Ovary (tissue), 9 donors: ENCODE results near the gene FGFBP2. TPM values are rescaled to one million over a fixed set of nuclear protein-coding genes. Genes with fewer than 3 reads are reported as not detected.

ENCODE experiments used
- DNase-seq, 5 donors: peaks; one replicate each; pipeline ENCODE4 v3.0.0-alpha.2; 2019 to 2020
- H3K27ac ChIP-seq, 2 donors: fragments of 200-600 bp; one replicate each; pipeline versions ENCODE4 v1.5.1 to v1.8.0; 2019 to 2022
- H3K27me3 ChIP-seq: fragments of 200-600 bp; one replicate; pipeline ENCODE4 v1.8.0; 2022
- H3K36me3 ChIP-seq: fragments of 200-600 bp; sonication (generic); one replicate; pipeline ENCODE4 v1.5.1; 2019
- H3K4me1 ChIP-seq: one replicate; pipeline ENCODE4 v1.8.1; 2013; ENCODE audit warnings: mild to moderate bottlenecking, moderate library complexity; ENCODE audit not compliant: insufficient read depth
- H3K4me3 ChIP-seq: fragments of 200-600 bp; sonication (generic); one replicate; pipeline ENCODE4 v1.5.1; 2017
- H3K9me3 ChIP-seq, 2 donors: fragments of 200-600 bp in 1 of 2; sonication (generic) in 1 of 2; one replicate each; pipeline versions ENCODE4 v1.5.1 to v1.8.1; 2013 to 2019; ENCODE audit warnings: mild to moderate bottlenecking in 1 of 2, moderate library complexity in 1 of 2
- EP300 ChIP-seq: sonication (generic); formaldehyde crosslinking; IDR thresholded peaks from one replicate; pipeline ENCODE4 v1.6.1; 2017; ENCODE audit warnings: antibody characterized with exemption
- POLR2A ChIP-seq: fragments of 450-650 bp; IDR thresholded peaks from one replicate; pipeline ENCODE4 v1.6.1; 2017; ENCODE audit warnings: antibody characterized with exemption, mild to moderate bottlenecking, moderate library complexity
- WGBS, 3 donors: extraction: QIAGEN DNeasy Blood & Tissue Kit in 1 of 3; methylation state at CpG; one replicate each; pipeline versions ENCODE4 v1.1.5 to v1.1.7; 2013 to 2017; 5-methylcytosine and 5-hydroxymethylcytosine counted together
- intact Hi-C, 4 donors: fragments of 100-400 bp; cut with DNase I; formaldehyde crosslinking; loops; one replicate each; pipeline versions ENCODE4 v1.11.0 to v1.15.1; 2022 to 2023
- polyA plus RNA-seq, 2 donors: library from polyadenylated mRNA; stranded (reverse); fragments of 200-250 nt in 1 of 2; fragments of 350-450 nt in 1 of 2; fragmentation: Illumina TruSeq in 1 of 2; extraction: RNeasy Lipid Tissue Mini Kit (QIAGEN cat#74804) in 1 of 2; gene quantifications; one replicate each; pipeline ENCODE4 v1.2.3, GENCODE V29; 2013 to 2014
- total RNA-seq, 7 donors: library from RNA; depleted of rRNA in 2 of 7; stranded (reverse); fragments of >200 nt in 2 of 7; fragmentation: NEBNext Ultra II Directional in 3 of 7; extraction: Animal tissue kit (Norgen Biotek cat#: 25700) in 3 of 7; gene quantifications; one replicate each; pipeline versions ENCODE4 v1.1.0 to v1.2.4, GENCODE V29; 2016 to 2023
- TF ChIP-seq, protein P1 (sequence below), 3 donors: fragments of 450-650 bp in 2 of 3; fragments of 200-600 bp in 1 of 3; IDR thresholded peaks; one replicate each; pipeline versions ENCODE4 v1.5.1 to v1.8.0; 2016 to 2022; ENCODE audit warnings: antibody characterized with exemption in 3 of 3, mild to moderate bottlenecking in 1 of 3
- donor health status: DM: no; HTN: no; CAD: no; lungs with moderate emphysema.
- donor health status: DM: no; HTN: no; CAD: no.
- donor health status: Bipolar disorder and iron deficiency.
- donor health status: DM: yes; HTN: yes; CAD: no.
- donor health status: DM: no; HTN: no; CAD: no.
- donor health status: DM: yes; HTN: yes; CAD: no.

The FGFBP2 gene
- total and polyA plus RNA-seq, 9 donors: 0.20 to 2.2 (median 1.0) TPM; not detected in 3

DNA sequence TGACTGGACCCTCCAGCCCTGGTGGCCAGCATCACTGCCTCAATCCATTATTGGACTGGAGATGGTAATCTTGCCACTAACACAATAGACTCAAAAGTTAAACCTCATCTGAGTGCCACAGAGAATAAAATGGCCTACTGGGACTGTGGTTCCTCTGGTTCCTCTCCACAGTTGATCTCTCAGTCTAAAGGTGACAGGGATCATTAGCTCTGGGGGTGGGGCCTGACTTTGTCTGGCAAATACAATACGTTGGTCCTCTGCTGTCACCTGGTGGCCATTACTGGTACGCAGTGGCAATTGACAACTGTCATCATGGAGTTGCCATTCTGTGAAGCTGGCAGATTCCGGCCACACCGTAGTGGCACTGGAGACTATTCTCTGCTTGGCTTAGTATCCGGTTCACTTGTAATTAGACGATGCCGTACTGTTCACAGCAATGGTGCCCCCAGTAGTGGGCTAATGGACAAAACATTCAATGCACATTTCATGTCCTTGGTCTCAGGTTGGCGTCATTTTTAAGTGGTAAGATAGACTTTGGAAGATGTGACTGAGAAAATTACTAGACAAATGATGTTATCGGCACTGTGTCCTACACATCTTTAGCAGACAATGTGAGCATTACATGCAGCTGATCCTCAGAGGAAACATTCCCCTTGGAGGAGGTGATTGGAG lies 6.7 kb downstream of the FGFBP2 start:
- WGBS, 3 donors: 59 to 61% (median 60%) methylated on average over 9 of the region's 9 CpGs

DNA sequence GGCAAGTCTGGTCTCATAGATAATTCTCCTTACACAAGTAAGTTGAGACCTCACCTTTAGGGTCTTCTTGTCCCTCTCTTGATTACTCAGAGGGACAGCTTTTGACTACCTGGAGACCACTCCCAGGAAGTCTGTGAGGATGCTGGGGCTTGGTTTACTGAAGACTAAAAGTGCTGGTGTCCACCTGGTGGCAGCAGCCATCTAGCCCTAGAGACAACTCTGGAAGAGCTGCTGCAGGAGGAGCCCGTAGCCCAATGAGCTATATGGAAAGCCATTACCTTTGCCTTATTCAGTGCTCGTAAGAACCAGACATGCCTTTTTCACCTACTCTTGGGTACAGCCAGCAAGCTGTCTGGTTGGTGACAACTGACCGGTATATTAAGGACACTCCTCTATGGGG lies 7.3 kb downstream of the FGFBP2 start:
- H3K27ac ChIP-seq: no peak overlapping the region
- no peak for DNase-seq
- no peaks in the 10 kb centered on the region for H3K4me1 ChIP-seq
- no peak for TF ChIP-seq POLR2A
- TF ChIP-seq, protein P1, sequence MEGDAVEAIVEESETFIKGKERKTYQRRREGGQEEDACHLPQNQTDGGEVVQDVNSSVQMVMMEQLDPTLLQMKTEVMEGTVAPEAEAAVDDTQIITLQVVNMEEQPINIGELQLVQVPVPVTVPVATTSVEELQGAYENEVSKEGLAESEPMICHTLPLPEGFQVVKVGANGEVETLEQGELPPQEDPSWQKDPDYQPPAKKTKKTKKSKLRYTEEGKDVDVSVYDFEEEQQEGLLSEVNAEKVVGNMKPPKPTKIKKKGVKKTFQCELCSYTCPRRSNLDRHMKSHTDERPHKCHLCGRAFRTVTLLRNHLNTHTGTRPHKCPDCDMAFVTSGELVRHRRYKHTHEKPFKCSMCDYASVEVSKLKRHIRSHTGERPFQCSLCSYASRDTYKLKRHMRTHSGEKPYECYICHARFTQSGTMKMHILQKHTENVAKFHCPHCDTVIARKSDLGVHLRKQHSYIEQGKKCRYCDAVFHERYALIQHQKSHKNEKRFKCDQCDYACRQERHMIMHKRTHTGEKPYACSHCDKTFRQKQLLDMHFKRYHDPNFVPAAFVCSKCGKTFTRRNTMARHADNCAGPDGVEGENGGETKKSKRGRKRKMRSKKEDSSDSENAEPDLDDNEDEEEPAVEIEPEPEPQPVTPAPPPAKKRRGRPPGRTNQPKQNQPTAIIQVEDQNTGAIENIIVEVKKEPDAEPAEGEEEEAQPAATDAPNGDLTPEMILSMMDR (IDR thresholded peaks at IDR 0.05): no peak
- no peak for TF ChIP-seq EP300
- WGBS, 3 donors: 89 to 94% (median 89%) methylated on average over 3 of the region's 3 CpGs
- no peaks in the 10 kb centered on the region for H3K36me3 ChIP-seq
- intact Hi-C loops: no loop called here
- H3K27me3 ChIP-seq: no peaks in the 10 kb centered on the region
- H3K4me3 ChIP-seq: no peak overlapping the region
- H3K9me3 ChIP-seq: no peaks in the 10 kb centered on the region

More for the DNA sequence above, 6.7 kb downstream of the FGFBP2 start:
- H3K9me3 ChIP-seq: no peaks in the 10 kb centered on the region
- peak; percentile 11 to 40 (median 29) for DNase-seq
- H3K4me3 ChIP-seq: no peak overlapping the region
- no peaks in the 10 kb centered on the region for H3K36me3 ChIP-seq
- no peak overlapping the region for H3K27ac ChIP-seq
- intact Hi-C loops: no loop called here
- no peaks in the 10 kb centered on the region for H3K27me3 ChIP-seq
- TF ChIP-seq, protein P1 (IDR thresholded peaks at IDR 0.05): peak in 2 of 3 donors; percentile 19 to 49
- TF ChIP-seq POLR2A (no peak), EP300 (no peak)
- no peaks in the 10 kb centered on the region for H3K4me1 ChIP-seq

DNA sequence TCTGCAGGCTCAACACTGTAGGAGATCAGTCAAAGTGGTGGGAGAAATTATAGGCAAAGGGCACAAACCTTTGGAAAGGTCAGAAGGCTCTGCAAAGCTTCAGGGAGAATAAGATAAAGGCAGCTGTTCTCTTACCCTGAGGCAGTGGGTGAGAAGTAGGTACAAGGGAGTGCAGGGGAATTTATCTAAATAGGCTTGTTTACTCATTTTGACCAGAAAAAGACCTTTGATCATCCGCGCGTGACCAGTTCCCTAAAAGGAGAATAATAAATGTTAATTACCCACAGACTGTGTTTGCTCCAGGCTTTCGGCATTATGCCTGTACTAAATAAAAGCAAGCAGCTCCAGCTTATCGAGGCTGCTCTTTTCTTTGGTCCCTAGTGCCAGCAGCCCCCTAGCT lies 9.3 kb downstream of the FGFBP2 start:
- no peaks in the 10 kb centered on the region for H3K4me1 ChIP-seq
- TF ChIP-seq EP300 (no peak), POLR2A (no peak)
- TF ChIP-seq, protein P1 (IDR thresholded peaks at IDR 0.05): no peak
- no peak overlapping the region for H3K4me3 ChIP-seq
- H3K27ac ChIP-seq: no peak overlapping the region
- no peaks in the 10 kb centered on the region for H3K27me3 ChIP-seq
- no peak for DNase-seq
- WGBS, 3 donors: 89 to 94% (median 93%) methylated on average over 5 of the region's 5 CpGs
- H3K36me3 ChIP-seq: no peaks in the 10 kb centered on the region
- H3K9me3 ChIP-seq: no peaks in the 10 kb centered on the region
- intact Hi-C loops: no loop called here

DNA sequence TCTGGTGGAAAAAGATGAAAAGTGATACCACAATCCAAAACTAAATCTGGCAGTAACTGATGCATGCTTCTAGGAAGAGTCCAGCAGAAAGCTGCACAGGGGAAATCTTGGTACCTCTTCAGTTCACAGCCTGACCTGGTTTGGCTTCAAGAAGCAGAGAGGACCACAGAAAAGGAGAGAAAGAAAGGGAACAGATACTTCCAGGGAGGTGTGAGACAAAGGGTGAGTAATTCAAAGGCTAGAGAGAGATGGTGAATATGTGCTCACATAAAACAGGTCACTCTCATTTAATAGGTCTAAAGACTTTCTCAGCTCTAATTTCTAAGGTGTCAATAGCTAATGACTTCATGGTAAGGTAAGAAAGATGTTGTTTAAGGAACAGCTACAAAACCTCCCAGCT lies 11.2 kb downstream of the FGFBP2 start:
- H3K4me1 ChIP-seq: no peaks in the 10 kb centered on the region
- no peaks in the 10 kb centered on the region for H3K9me3 ChIP-seq
- DNase-seq: no peak
- H3K4me3 ChIP-seq: no peak overlapping the region
- no peak overlapping the region for H3K27ac ChIP-seq
- H3K27me3 ChIP-seq: no peaks in the 10 kb centered on the region
- intact Hi-C loops: no loop called here
- TF ChIP-seq EP300 (no peak), POLR2A (no peak)
- no peaks in the 10 kb centered on the region for H3K36me3 ChIP-seq

DNA sequence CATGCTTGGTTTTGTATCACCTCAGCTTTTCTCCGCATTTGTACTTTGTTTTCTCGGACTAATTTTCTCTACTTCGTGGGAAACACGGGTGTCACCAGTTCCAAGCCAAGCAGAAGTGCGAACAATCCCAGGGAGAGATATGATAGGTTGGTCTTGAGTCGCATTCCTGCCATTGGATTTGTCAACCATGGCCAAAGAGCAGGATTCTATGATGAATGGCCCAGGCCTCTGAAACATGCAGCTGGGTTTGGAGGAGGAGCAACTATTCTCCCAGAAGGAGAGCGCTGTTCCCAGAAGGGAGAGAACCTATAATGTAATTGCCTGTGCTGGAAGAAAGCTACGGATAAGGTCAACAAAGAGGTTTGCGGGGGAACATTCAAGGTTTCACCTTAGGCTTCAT lies 14.1 kb downstream of the FGFBP2 start:
- no peak overlapping the region for H3K27ac ChIP-seq
- no peaks in the 10 kb centered on the region for H3K27me3 ChIP-seq
- no peak for DNase-seq
- no peaks in the 10 kb centered on the region for H3K9me3 ChIP-seq
- intact Hi-C loops: no loop called here
- TF ChIP-seq EP300 (no peak), POLR2A (no peak)
- TF ChIP-seq, protein P1 (IDR thresholded peaks at IDR 0.05): no peak
- no peak overlapping the region for H3K4me3 ChIP-seq
- no peaks in the 10 kb centered on the region for H3K4me1 ChIP-seq
- no peaks in the 10 kb centered on the region for H3K36me3 ChIP-seq
- 77 to 94% (median 91%) methylated on average over 9 of the region's 9 CpGs for WGBS, 3 donors
